Upper lobe of left lung (tissue), 4 donors: ENCODE results near the gene ADIPOR2.

ENCODE experiments used
- EP300 ChIP-seq, 4 donors: sonication (generic); formaldehyde crosslinking; IDR thresholded peaks; one replicate each; pipeline ENCODE4 v1.5.1; 2017; ENCODE audit warnings: antibody characterized with exemption in 4 of 4, control low read depth in 2 of 4
- POLR2A ChIP-seq, 4 donors: fragments of 450-650 bp; IDR thresholded peaks; one replicate each; pipeline ENCODE4 v1.5.1; 2016 to 2017; ENCODE audit warnings: antibody characterized with exemption in 4 of 4, mild to moderate bottlenecking in 2 of 4
- POLR2AphosphoS5 ChIP-seq, 2 donors: sonication (generic); formaldehyde crosslinking; IDR thresholded peaks; one replicate each; pipeline ENCODE4 v1.5.1; 2017; ENCODE audit warnings: antibody characterized with exemption in 2 of 2
- TF ChIP-seq, protein P1 (sequence below), 6 experiments: fragments of 450-650 bp in 4 of 6; fragments of 200-600 bp in 2 of 6; sonication (generic) in 2 of 6; IDR thresholded peaks; one replicate each; pipeline ENCODE4 v1.5.1; 2016 to 2019; ENCODE audit warnings: antibody characterized with exemption in 6 of 6

DNA sequence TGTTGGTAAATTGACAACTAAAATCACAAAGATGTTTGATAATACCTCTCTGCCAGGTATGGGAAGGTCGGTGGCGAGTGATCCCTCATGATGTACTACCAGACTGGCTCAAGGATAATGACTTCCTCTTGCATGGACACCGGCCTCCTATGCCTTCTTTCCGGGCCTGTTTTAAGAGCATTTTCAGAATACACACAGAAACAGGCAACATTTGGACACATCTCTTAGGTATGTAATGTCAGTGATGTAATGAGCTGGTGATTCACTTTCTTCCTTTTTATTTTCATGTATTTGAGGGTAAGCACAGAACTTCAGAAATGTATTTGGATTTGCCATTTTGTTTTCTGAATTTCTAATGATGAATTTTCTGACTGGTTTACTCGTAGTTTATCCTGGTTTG is 86.9 kb downstream of the ADIPOR2 start:
- TF ChIP-seq, protein P1, sequence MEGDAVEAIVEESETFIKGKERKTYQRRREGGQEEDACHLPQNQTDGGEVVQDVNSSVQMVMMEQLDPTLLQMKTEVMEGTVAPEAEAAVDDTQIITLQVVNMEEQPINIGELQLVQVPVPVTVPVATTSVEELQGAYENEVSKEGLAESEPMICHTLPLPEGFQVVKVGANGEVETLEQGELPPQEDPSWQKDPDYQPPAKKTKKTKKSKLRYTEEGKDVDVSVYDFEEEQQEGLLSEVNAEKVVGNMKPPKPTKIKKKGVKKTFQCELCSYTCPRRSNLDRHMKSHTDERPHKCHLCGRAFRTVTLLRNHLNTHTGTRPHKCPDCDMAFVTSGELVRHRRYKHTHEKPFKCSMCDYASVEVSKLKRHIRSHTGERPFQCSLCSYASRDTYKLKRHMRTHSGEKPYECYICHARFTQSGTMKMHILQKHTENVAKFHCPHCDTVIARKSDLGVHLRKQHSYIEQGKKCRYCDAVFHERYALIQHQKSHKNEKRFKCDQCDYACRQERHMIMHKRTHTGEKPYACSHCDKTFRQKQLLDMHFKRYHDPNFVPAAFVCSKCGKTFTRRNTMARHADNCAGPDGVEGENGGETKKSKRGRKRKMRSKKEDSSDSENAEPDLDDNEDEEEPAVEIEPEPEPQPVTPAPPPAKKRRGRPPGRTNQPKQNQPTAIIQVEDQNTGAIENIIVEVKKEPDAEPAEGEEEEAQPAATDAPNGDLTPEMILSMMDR (IDR thresholded peaks at IDR 0.05) = no peak
- TF ChIP-seq POLR2AphosphoS5 (IDR thresholded peaks at IDR 0.05) (no peak), EP300 (IDR thresholded peaks at IDR 0.05) (no peak), POLR2A (IDR thresholded peaks at IDR 0.05) (no peak)
